GM23248 (cell line): Measurements from ENCODE around the gene C14orf132.

Experiments used
- EZH2 ChIP-seq: fragments of 200-600 bp; sonication (generic); IDR thresholded peaks from 2 replicates; pipeline ENCODE4 v1.6.1; 2018; ENCODE audit warnings: antibody characterized with exemption, mild to moderate bottlenecking; ENCODE audit not compliant: insufficient read depth, poor library complexity, severe bottlenecking
- EZH2phosphoT487 ChIP-seq: fragments of 200-600 bp; sonication (generic); IDR thresholded peaks from 2 replicates; pipeline ENCODE4 v1.6.1; 2018; ENCODE audit warnings: antibody characterized with exemption, moderate library complexity, mild to moderate bottlenecking, low read depth; ENCODE audit not compliant: insufficient read depth

GRCh38 chr14:96053248-96053599, 14.1 kb downstream of the C14orf132 start:
- TF ChIP-seq EZH2, result no peak
- no peak for TF ChIP-seq EZH2phosphoT487
